Colonic mucosa (tissue), 4 donors: Measurements from ENCODE around the gene NDEL1. TPM values are rescaled to one million over a fixed set of nuclear protein-coding genes. Genes with fewer than 3 reads are reported as not detected.

Experiments used
- DNase-seq: peaks from one replicate; pipeline ENCODE4 v3.0.0-alpha.2; 2020
- H3K27ac ChIP-seq: fragments of 200-600 bp; one replicate; pipeline ENCODE4 v1.8.0; 2021
- H3K27me3 ChIP-seq: fragments of 200-600 bp; one replicate; pipeline ENCODE4 v1.8.0; 2021
- H3K36me3 ChIP-seq: fragments of 200-600 bp; one replicate; pipeline ENCODE4 v1.8.0; 2021
- H3K4me1 ChIP-seq: fragments of 200-600 bp; one replicate; pipeline ENCODE4 v1.8.0; 2021; ENCODE audit warnings: mild to moderate bottlenecking
- H3K4me3 ChIP-seq: fragments of 200-600 bp; one replicate; pipeline ENCODE4 v1.8.0; 2021
- H3K9ac ChIP-seq, 2 donors: one replicate each; pipeline ENCODE4 v1.7.0; 2013; ENCODE audit warnings: control low read depth in 2 of 2, low read depth in 2 of 2, low read length in 2 of 2
- H3K9me3 ChIP-seq: fragments of 200-600 bp; one replicate; pipeline ENCODE4 v1.8.0; 2021
- CTCF ChIP-seq: fragments of 200-600 bp; IDR thresholded peaks from one replicate; pipeline ENCODE4 v1.8.0; 2022; ENCODE audit warnings: antibody characterized with exemption, mild to moderate bottlenecking
- intact Hi-C: fragments of 100-400 bp; cut with DNase I; formaldehyde crosslinking; loops from one replicate; pipeline ENCODE4 v1.14.1; 2022
- total RNA-seq, 2 donors: library from RNA; stranded (reverse); fragmentation: NEBNext Ultra II Directional in 1 of 2; extraction: Animal tissue kit (Norgen Biotek cat#: 25700) in 1 of 2; gene quantifications; one replicate each; pipeline ENCODE4 v1.2.1, GENCODE V29; 2021
- donor health status: healthy.
- donor health status: DM: no; HTN: no; CAD: no.
- donor health status: DM: no; HTN: no; CAD: no.

The NDEL1 gene
- total RNA-seq, 2 donors from 2014 or later = 47.1 TPM

GRCh38 chr17:8445536-8445935, 9.9 kb downstream of the NDEL1 start:
- Histone ChIP-seq H3K27me3 (no peaks in the 10 kb centered on the region), H3K4me1 (no peaks in the 10 kb centered on the region), H3K9ac (no peak overlapping the region), H3K27ac (no peak overlapping the region), H3K9me3 (no peaks in the 10 kb centered on the region), H3K36me3 (no peaks in the 10 kb centered on the region), H3K4me3 (no peak overlapping the region)
- no peak for TF ChIP-seq CTCF
- intact Hi-C loops = no loop called here
- DNase-seq = no peak

- Histone ChIP-seq H3K36me3 (peaks cover 13% of the 10 kb centered on the region), H3K4me3 (no peak overlapping the region), H3K27me3 (no peaks in the 10 kb centered on the region), H3K27ac (no peak overlapping the region), H3K4me1 (no peaks in the 10 kb centered on the region), H3K9me3 (no peaks in the 10 kb centered on the region), H3K9ac (no peak overlapping the region)
- intact Hi-C loops = no loop called here
- TF ChIP-seq CTCF = no peak
- no peak for DNase-seq
Observed at GRCh38 chr17:8447799-8448198, 12.1 kb downstream of the NDEL1 start.

GRCh38 chr17:8448310-8448709, 12.6 kb downstream of the NDEL1 start:
- peaks cover 13% of the 10 kb centered on the region for H3K36me3 ChIP-seq
- H3K4me1 ChIP-seq = no peaks in the 10 kb centered on the region
- DNase-seq = no peak
- no peaks in the 10 kb centered on the region for H3K27me3 ChIP-seq
- intact Hi-C loops = no loop called here
- no peaks in the 10 kb centered on the region for H3K9me3 ChIP-seq
- no peak overlapping the region for H3K4me3 ChIP-seq
- TF ChIP-seq CTCF = no peak
- H3K9ac ChIP-seq = no peak overlapping the region
- no peak overlapping the region for H3K27ac ChIP-seq

GRCh38 chr17:8451933-8452614, 16.4 kb downstream of the NDEL1 start:
- TF ChIP-seq CTCF = no peak
- intact Hi-C loops = no loop called here
- Histone ChIP-seq H3K9me3 (no peaks in the 10 kb centered on the region), H3K4me3 (no peak overlapping the region), H3K9ac (no peak overlapping the region), H3K27ac (no peak overlapping the region), H3K36me3 (peaks cover 17% of the 10 kb centered on the region), H3K27me3 (no peaks in the 10 kb centered on the region), H3K4me1 (no peaks in the 10 kb centered on the region)
- no peak for DNase-seq

GRCh38 chr17:8453326-8453725, 17.6 kb downstream of the NDEL1 start:
- H3K9me3 ChIP-seq = no peaks in the 10 kb centered on the region
- no peaks in the 10 kb centered on the region for H3K27me3 ChIP-seq
- DNase-seq = no peak
- H3K9ac ChIP-seq = no peak overlapping the region
- TF ChIP-seq CTCF = no peak
- H3K36me3 ChIP-seq = peaks cover 17% of the 10 kb centered on the region
- no peak overlapping the region for H3K4me3 ChIP-seq
- H3K27ac ChIP-seq = no peak overlapping the region
- intact Hi-C loops = no loop called here
- no peaks in the 10 kb centered on the region for H3K4me1 ChIP-seq
